ENCODE data around the gene MYH7B. TPM values are rescaled to one million over a fixed set of nuclear protein-coding genes. Genes with fewer than 3 reads are reported as not detected.

Gene MYH7B
- total and polyA plus RNA-seq, 2 experiments from 2014 or later: 0.10 to 1.1 TPM

DNA sequence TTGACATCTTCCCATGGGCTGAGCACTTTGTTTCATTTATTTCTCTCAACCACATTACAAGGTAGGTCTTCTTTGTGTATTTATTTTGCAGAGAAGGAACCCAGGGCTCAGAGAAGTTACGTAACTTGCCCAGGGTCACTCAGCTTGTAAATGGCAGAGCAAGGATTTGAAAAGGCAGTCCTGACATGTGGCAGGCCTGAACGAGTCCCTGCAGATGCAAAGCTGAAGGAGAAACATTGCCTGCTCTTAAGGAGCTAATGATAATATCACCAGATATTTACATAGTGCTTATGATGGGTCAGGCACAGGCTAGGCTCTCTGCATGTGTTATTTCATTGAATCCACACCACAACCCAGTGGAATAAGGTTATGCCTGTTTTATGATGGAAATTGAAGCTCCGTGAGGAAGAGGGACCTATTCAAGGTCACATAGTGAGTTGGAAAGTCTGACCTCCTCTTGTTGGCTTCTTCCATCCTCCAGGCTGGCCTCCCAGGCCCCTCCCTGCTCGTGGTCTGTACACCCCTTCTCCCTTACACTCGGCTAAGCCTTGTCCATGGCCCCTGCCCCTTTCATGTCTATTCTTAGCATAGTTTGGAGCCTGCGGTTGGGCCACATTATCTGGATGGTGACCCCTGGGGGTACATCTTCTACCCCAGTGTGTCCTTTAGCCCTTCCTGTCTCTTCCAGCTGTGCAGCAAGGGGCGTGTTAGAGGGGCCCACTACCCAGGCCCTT is 12.5 kb downstream of the MYH7B start:
- H3K4me1 Mint-ChIP-seq: peaks cover 3% of the 10 kb centered on the region; the same call in 2 of the 3 replicates
- H3K79me2 ChIP-seq (replicated peaks; ENCODE audit: insufficient read depth): no peaks in the 10 kb centered on the region
- no peaks in the 10 kb centered on the region for H3K27me3 ChIP-seq (ENCODE audit: insufficient read depth)
- no peaks in the 10 kb centered on the region for H3K36me3 ChIP-seq (ENCODE audit: insufficient read depth)
- H3K4me3 Mint-ChIP-seq: no peak overlapping the region
- TF ChIP-seq, protein P1, sequence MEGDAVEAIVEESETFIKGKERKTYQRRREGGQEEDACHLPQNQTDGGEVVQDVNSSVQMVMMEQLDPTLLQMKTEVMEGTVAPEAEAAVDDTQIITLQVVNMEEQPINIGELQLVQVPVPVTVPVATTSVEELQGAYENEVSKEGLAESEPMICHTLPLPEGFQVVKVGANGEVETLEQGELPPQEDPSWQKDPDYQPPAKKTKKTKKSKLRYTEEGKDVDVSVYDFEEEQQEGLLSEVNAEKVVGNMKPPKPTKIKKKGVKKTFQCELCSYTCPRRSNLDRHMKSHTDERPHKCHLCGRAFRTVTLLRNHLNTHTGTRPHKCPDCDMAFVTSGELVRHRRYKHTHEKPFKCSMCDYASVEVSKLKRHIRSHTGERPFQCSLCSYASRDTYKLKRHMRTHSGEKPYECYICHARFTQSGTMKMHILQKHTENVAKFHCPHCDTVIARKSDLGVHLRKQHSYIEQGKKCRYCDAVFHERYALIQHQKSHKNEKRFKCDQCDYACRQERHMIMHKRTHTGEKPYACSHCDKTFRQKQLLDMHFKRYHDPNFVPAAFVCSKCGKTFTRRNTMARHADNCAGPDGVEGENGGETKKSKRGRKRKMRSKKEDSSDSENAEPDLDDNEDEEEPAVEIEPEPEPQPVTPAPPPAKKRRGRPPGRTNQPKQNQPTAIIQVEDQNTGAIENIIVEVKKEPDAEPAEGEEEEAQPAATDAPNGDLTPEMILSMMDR (conservative IDR thresholded peaks at IDR 0.05; ENCODE audit: low read depth in 2 of 2): no peak
- TF ChIP-seq EZH2 (IDR thresholded peaks at IDR 0.05; ENCODE audit: low read depth, unreplicated experiment) (no peak), NANOG (IDR thresholded peaks at IDR 0.05; ENCODE audit: borderline replicate concordance) (no peak), CREB1 (CRISPR knock-in tag; IDR thresholded peaks at IDR 0.05; ENCODE audit: low read depth) (no peak), ZNF331 (CRISPR knock-in tag; IDR thresholded peaks at IDR 0.05; ENCODE audit: low read depth) (no peak)
- no peaks in the 10 kb centered on the region for H3F3A ChIP-seq (replicated peaks; ENCODE audit: low read depth)
- DNase-seq (ENCODE audit: low spot score) (no peak), ATAC-seq (no peak)
- H4K20me1 ChIP-seq (replicated peaks; ENCODE audit: insufficient read depth): no peaks in the 10 kb centered on the region
- H3K9me3 Mint-ChIP-seq: no peaks in the 10 kb centered on the region
- H3K27me3 Mint-ChIP-seq (ENCODE audit: insufficient read depth, low read depth, poor library complexity): peaks cover 6% of the 10 kb centered on the region
- H2AFZ ChIP-seq: no peak overlapping the region
- no peaks in the 10 kb centered on the region for H3K36me3 Mint-ChIP-seq (ENCODE audit: low read depth)
- H3K4me3 ChIP-seq: no peak overlapping the region
- no peaks in the 10 kb centered on the region for H3K9me2 ChIP-seq (ENCODE audit: insufficient read depth)
- H3K4me2 ChIP-seq: no peak overlapping the region
- H3K27ac ChIP-seq (ENCODE audit: low read depth): no peak overlapping the region
- H3K4me1 ChIP-seq (ENCODE audit: insufficient read depth): no peaks in the 10 kb centered on the region
- no peak overlapping the region for H3K27ac Mint-ChIP-seq

DNA sequence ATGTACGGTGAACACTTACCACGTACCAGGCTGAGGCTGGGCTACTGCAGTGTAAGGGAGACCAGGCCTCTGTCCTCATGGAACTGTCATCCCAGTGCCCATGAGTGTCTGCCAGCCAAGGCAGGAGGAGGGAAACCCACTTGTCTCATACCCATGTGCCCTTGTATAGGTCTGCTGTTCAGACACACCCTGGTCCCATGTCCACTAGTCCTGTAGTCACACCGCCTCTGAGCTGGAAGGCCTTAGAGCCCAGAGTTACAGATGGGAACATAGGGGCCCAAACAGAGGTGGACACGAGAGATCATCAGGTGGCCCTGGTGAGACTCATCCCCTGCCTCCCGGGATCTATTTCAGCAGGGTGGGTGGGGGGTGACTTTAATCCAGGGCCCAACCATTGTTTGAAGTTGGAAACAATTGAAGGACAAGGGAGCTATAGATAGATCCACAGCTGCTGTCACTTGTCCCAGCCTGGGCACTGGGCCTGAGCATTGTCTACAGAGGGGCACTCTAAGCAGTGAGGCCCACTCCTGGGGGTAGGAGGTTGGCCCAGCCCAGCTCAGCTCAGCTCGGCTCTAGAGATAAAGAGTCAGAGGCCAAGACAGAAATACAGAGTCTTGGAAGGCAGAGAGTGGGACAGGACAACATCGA is 14.6 kb downstream of the MYH7B start:
- Histone ChIP-seq H3K4me3 (no peak overlapping the region), H3K79me2 (replicated peaks; ENCODE audit: insufficient read depth) (no peaks in the 10 kb centered on the region), H3K36me3 (ENCODE audit: insufficient read depth) (no peaks in the 10 kb centered on the region), H3K27me3 (ENCODE audit: insufficient read depth) (no peaks in the 10 kb centered on the region), H2AFZ (no peak overlapping the region), H3K4me1 (ENCODE audit: insufficient read depth) (no peaks in the 10 kb centered on the region), H3F3A (replicated peaks; ENCODE audit: low read depth) (no peaks in the 10 kb centered on the region), H4K20me1 (replicated peaks; ENCODE audit: insufficient read depth) (no peaks in the 10 kb centered on the region), H3K4me2 (no peak overlapping the region), H3K9me2 (ENCODE audit: insufficient read depth) (no peaks in the 10 kb centered on the region), H3K27ac (ENCODE audit: low read depth) (no peak overlapping the region)
- Mint-ChIP-seq H3K9me3 (no peaks in the 10 kb centered on the region), H3K27ac (no peak overlapping the region), H3K36me3 (ENCODE audit: low read depth) (no peaks in the 10 kb centered on the region), H3K4me1 (peaks cover under 1% of the 10 kb centered on the region), H3K27me3 (ENCODE audit: insufficient read depth, low read depth, poor library complexity) (peaks cover 5% of the 10 kb centered on the region), H3K4me3 (no peak overlapping the region)
- no peak for DNase-seq (ENCODE audit: low spot score)
- no peak for ATAC-seq
- TF ChIP-seq POLR2AphosphoS5 (IDR thresholded peaks at IDR 0.05; ENCODE audit: low read depth) (no peak), ZNF331 (CRISPR knock-in tag; IDR thresholded peaks at IDR 0.05; ENCODE audit: low read depth) (no peak), NANOG (IDR thresholded peaks at IDR 0.05; ENCODE audit: borderline replicate concordance) (no peak), EZH2 (IDR thresholded peaks at IDR 0.05; ENCODE audit: low read depth, unreplicated experiment) (no peak), ZNF114 (CRISPR knock-in tag; IDR thresholded peaks at IDR 0.05) (no peak), EZH2phosphoT487 (IDR thresholded peaks at IDR 0.05; ENCODE audit: unreplicated experiment) (no peak), CREB1 (CRISPR knock-in tag; IDR thresholded peaks at IDR 0.05; ENCODE audit: low read depth) (no peak)
- TF ChIP-seq, protein P2, sequence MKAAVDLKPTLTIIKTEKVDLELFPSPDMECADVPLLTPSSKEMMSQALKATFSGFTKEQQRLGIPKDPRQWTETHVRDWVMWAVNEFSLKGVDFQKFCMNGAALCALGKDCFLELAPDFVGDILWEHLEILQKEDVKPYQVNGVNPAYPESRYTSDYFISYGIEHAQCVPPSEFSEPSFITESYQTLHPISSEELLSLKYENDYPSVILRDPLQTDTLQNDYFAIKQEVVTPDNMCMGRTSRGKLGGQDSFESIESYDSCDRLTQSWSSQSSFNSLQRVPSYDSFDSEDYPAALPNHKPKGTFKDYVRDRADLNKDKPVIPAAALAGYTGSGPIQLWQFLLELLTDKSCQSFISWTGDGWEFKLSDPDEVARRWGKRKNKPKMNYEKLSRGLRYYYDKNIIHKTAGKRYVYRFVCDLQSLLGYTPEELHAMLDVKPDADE (IDR thresholded peaks at IDR 0.05): no peak
- TF ChIP-seq, protein P3, sequence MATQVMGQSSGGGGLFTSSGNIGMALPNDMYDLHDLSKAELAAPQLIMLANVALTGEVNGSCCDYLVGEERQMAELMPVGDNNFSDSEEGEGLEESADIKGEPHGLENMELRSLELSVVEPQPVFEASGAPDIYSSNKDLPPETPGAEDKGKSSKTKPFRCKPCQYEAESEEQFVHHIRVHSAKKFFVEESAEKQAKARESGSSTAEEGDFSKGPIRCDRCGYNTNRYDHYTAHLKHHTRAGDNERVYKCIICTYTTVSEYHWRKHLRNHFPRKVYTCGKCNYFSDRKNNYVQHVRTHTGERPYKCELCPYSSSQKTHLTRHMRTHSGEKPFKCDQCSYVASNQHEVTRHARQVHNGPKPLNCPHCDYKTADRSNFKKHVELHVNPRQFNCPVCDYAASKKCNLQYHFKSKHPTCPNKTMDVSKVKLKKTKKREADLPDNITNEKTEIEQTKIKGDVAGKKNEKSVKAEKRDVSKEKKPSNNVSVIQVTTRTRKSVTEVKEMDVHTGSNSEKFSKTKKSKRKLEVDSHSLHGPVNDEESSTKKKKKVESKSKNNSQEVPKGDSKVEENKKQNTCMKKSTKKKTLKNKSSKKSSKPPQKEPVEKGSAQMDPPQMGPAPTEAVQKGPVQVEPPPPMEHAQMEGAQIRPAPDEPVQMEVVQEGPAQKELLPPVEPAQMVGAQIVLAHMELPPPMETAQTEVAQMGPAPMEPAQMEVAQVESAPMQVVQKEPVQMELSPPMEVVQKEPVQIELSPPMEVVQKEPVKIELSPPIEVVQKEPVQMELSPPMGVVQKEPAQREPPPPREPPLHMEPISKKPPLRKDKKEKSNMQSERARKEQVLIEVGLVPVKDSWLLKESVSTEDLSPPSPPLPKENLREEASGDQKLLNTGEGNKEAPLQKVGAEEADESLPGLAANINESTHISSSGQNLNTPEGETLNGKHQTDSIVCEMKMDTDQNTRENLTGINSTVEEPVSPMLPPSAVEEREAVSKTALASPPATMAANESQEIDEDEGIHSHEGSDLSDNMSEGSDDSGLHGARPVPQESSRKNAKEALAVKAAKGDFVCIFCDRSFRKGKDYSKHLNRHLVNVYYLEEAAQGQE (IDR thresholded peaks at IDR 0.05; ENCODE audit: unreplicated experiment): no peak
- TF ChIP-seq, protein P1 (conservative IDR thresholded peaks at IDR 0.05; ENCODE audit: low read depth in 2 of 2): no peak

Data from GM23338 (cell line).